Neural cell (in vitro differentiated cells): ENCODE data around the gene RELL2. TPM values are rescaled to one million over a fixed set of nuclear protein-coding genes. Genes with fewer than 3 reads are reported as not detected.

Experiments
- H2AFZ ChIP-seq: fragments of 200-600, 300-800 bp; sonication (generic), shearing (Covaris generic); 2 replicates; pipeline ENCODE4 v1.6.0; 2014; ENCODE audit warnings: low read depth, mild to moderate bottlenecking, antibody characterized with exemption, low read length, moderate library complexity
- H3F3A ChIP-seq: fragments of 200-600 bp; shearing (Covaris generic); 2 replicates; pipeline ENCODE4 v1.6.1; 2016; ENCODE audit warnings: mild to moderate bottlenecking, moderate library complexity, mixed read lengths, antibody characterized with exemption, low read length; ENCODE audit not compliant: insufficient read depth, poor library complexity, severe bottlenecking
- H3K27ac ChIP-seq: fragments of 200-600, 300-800 bp; sonication (generic), shearing (Covaris generic); 2 replicates; pipeline ENCODE4 v1.5.1; 2014; ENCODE audit warnings: mild to moderate bottlenecking, low read length, moderate library complexity
- H3K27me3 ChIP-seq: fragments of 300-800, 200-600 bp; sonication (generic), shearing (Covaris generic); 2 replicates; pipeline ENCODE4 v1.6.0; 2014; ENCODE audit warnings: mild to moderate bottlenecking, low read depth, low read length, moderate library complexity; ENCODE audit not compliant: insufficient read depth
- H3K36me3 ChIP-seq: fragments of 300-800, 200-600 bp; sonication (generic), shearing (Covaris generic); 2 replicates; pipeline ENCODE4 v1.5.1; 2014; ENCODE audit warnings: mild to moderate bottlenecking, antibody characterized with exemption, low read length, moderate library complexity; ENCODE audit not compliant: insufficient read depth
- H3K4me2 ChIP-seq: fragments of 300-800, 200-600 bp; sonication (generic), shearing (Covaris generic); 2 replicates; pipeline ENCODE4 v1.6.0; 2014; ENCODE audit warnings: mild to moderate bottlenecking, low read length
- H3K4me3 ChIP-seq: fragments of 300-800, 200-600 bp; sonication (generic), shearing (Covaris generic); 2 replicates; pipeline ENCODE4 v1.5.1; 2014; ENCODE audit warnings: mild to moderate bottlenecking, low read length, moderate library complexity
- H3K79me2 ChIP-seq: fragments of 200-600 bp; shearing (Covaris generic); replicated peaks from 2 replicates; pipeline ENCODE4 v1.6.0; 2014; ENCODE audit warnings: mild to moderate bottlenecking, low read length, moderate library complexity; ENCODE audit not compliant: insufficient read depth
- H3K9ac ChIP-seq: fragments of 300-800, 200-600 bp; sonication (generic), shearing (Covaris generic); 2 replicates; pipeline ENCODE4 v1.6.1; 2016; ENCODE audit warnings: mild to moderate bottlenecking, low read length, mixed read lengths
- H3K9me2 ChIP-seq: fragments of 200-600 bp; shearing (Covaris generic); 2 replicates; pipeline ENCODE4 v1.6.1; 2016; ENCODE audit warnings: mild to moderate bottlenecking, low read length, mixed read lengths; ENCODE audit not compliant: insufficient read depth
- H3K9me3 ChIP-seq: fragments of 200-600, 300-800 bp; sonication (generic), shearing (Covaris generic); 2 replicates; pipeline ENCODE4 v1.6.1; 2016; ENCODE audit warnings: mild to moderate bottlenecking, mixed run types, low read length, moderate library complexity, mixed read lengths
- H4K20me1 ChIP-seq: fragments of 200-600 bp; shearing (Covaris generic); 2 replicates; pipeline ENCODE4 v1.6.1; 2016; ENCODE audit warnings: mild to moderate bottlenecking, mixed run types; ENCODE audit not compliant: insufficient read depth
- CTCF ChIP-seq: fragments of 450-650 bp; IDR thresholded peaks from 2 replicates; pipeline ENCODE4 v1.5.1; 2014; ENCODE audit warnings: antibody characterized with exemption, mild to moderate bottlenecking, moderate library complexity; ENCODE audit not compliant: poor library complexity, severe bottlenecking
- EP300 ChIP-seq: fragments of 450-650 bp; conservative IDR thresholded peaks from 2 replicates; pipeline ENCODE4 v1.6.1; 2014; ENCODE audit warnings: antibody characterized with exemption, mild to moderate bottlenecking, moderate library complexity; ENCODE audit not compliant: poor library complexity, severe bottlenecking
- EZH2 ChIP-seq: fragments of 200-600, 300-800 bp; shearing (Covaris generic), sonication (generic); IDR thresholded peaks from 2 replicates; pipeline ENCODE4 v1.6.1; 2014; ENCODE audit warnings: antibody characterized with exemption, low read length, borderline replicate concordance, mild to moderate bottlenecking; ENCODE audit not compliant: insufficient read depth, poor library complexity, severe bottlenecking
- MXI1 ChIP-seq: fragments of 450-650 bp; conservative IDR thresholded peaks from 2 replicates; pipeline ENCODE4 v1.6.1; 2014; ENCODE audit warnings: antibody characterized with exemption, mild to moderate bottlenecking; ENCODE audit not compliant: poor library complexity, severe bottlenecking
- POLR2AphosphoS5 ChIP-seq: IDR thresholded peaks from 2 replicates; pipeline ENCODE4 v1.6.1; 2012
- RAD21 ChIP-seq: fragments of 450-650 bp; conservative IDR thresholded peaks from 2 replicates; pipeline ENCODE4 v1.6.1; 2014; ENCODE audit warnings: antibody characterized with exemption, mild to moderate bottlenecking, moderate library complexity
- SMC3 ChIP-seq: fragments of 450-650 bp; conservative IDR thresholded peaks from 2 replicates; pipeline ENCODE4 v1.6.1; 2014; ENCODE audit warnings: antibody characterized with exemption, mild to moderate bottlenecking, moderate library complexity; ENCODE audit not compliant: poor library complexity
- TAF1 ChIP-seq: IDR thresholded peaks from 2 replicates; pipeline ENCODE4 v1.6.1; 2012; ENCODE audit warnings: low read depth
- polyA plus RNA-seq: library from polyadenylated mRNA; depleted of rRNA; stranded (reverse); fragments of >200 nt; gene quantifications from 2 replicates; pipeline ENCODE4 v1.2.3, GENCODE V29; 2014
- TF ChIP-seq, protein P1 (sequence below): IDR thresholded peaks from 2 replicates; pipeline ENCODE4 v1.6.1; 2012; ENCODE audit warnings: borderline replicate concordance

RELL2 gene
- polyA plus RNA-seq, 1 donor from 2014 or later, result 44.9 TPM

GRCh38 chr5:141611289-141611688, 25.5 kb upstream of the RELL2 start:
- Histone ChIP-seq H4K20me1 (no peaks in the 10 kb centered on the region), H3K9ac (no peak overlapping the region), H3K27ac (no peak overlapping the region), H3K9me2 (no peaks in the 10 kb centered on the region), H3K36me3 (no peaks in the 10 kb centered on the region), H3K4me2 (no peak overlapping the region), H3K4me3 (no peak overlapping the region), H3K79me2 (peaks cover 29% of the 10 kb centered on the region), H2AFZ (no peak overlapping the region), H3K27me3 (no peaks in the 10 kb centered on the region), H3K9me3 (no peaks in the 10 kb centered on the region), H3F3A (no peaks in the 10 kb centered on the region)
- no peak for TF ChIP-seq EP300
- TF ChIP-seq TAF1, result no peak
- no peak for TF ChIP-seq SMC3
- TF ChIP-seq MXI1, result no peak
- no peak for TF ChIP-seq CTCF
- TF ChIP-seq, protein P1, sequence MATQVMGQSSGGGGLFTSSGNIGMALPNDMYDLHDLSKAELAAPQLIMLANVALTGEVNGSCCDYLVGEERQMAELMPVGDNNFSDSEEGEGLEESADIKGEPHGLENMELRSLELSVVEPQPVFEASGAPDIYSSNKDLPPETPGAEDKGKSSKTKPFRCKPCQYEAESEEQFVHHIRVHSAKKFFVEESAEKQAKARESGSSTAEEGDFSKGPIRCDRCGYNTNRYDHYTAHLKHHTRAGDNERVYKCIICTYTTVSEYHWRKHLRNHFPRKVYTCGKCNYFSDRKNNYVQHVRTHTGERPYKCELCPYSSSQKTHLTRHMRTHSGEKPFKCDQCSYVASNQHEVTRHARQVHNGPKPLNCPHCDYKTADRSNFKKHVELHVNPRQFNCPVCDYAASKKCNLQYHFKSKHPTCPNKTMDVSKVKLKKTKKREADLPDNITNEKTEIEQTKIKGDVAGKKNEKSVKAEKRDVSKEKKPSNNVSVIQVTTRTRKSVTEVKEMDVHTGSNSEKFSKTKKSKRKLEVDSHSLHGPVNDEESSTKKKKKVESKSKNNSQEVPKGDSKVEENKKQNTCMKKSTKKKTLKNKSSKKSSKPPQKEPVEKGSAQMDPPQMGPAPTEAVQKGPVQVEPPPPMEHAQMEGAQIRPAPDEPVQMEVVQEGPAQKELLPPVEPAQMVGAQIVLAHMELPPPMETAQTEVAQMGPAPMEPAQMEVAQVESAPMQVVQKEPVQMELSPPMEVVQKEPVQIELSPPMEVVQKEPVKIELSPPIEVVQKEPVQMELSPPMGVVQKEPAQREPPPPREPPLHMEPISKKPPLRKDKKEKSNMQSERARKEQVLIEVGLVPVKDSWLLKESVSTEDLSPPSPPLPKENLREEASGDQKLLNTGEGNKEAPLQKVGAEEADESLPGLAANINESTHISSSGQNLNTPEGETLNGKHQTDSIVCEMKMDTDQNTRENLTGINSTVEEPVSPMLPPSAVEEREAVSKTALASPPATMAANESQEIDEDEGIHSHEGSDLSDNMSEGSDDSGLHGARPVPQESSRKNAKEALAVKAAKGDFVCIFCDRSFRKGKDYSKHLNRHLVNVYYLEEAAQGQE, result no peak
- TF ChIP-seq EZH2, result no peak
- no peak for TF ChIP-seq POLR2AphosphoS5
- no peak for TF ChIP-seq RAD21

DNA sequence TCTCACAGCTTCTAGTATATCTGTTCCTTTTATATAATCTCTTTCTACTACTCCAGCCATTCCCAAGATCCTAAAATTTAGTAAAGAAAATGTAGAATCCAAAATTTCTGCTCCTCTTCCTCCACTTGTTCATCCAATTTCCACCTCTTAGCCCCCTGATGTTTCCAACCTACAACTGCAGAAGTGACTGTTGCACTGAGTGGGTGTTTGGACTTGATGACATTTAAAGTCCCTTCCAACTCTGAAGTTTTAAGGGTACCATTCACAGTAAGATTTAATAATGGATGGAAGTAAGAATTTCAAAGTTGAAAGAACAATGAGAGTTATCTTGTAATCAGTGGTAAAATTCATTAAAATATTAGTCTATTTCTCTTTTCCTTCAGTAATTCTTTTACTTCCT, 23.5 kb upstream of the RELL2 start:
- Histone ChIP-seq H3K9me3 (no peaks in the 10 kb centered on the region), H2AFZ (no peak overlapping the region), H3K9me2 (no peaks in the 10 kb centered on the region), H3K36me3 (no peaks in the 10 kb centered on the region), H3K9ac (no peak overlapping the region), H3F3A (no peaks in the 10 kb centered on the region), H3K4me2 (no peak overlapping the region), H3K4me3 (no peak overlapping the region), H3K27ac (no peak overlapping the region), H4K20me1 (no peaks in the 10 kb centered on the region), H3K79me2 (peaks cover 34% of the 10 kb centered on the region), H3K27me3 (no peaks in the 10 kb centered on the region)
- TF ChIP-seq TAF1 (no peak), EZH2 (no peak), POLR2AphosphoS5 (no peak), SMC3 (no peak), RAD21 (no peak), EP300 (no peak), MXI1 (no peak), CTCF (no peak)
- TF ChIP-seq, protein P1, result no peak
